GM12874 (cell line): ENCODE data around the gene WFDC9.

ENCODE experiments used
- TF ChIP-seq, protein P1 (sequence below): IDR thresholded peaks from 2 replicates; pipeline ENCODE4 v1.5.1; 2011; ENCODE audit warnings: low read depth, mild to moderate bottlenecking, control low read depth, low read length, moderate library complexity; ENCODE audit not compliant: insufficient read depth

WFDC9 gene

DNA sequence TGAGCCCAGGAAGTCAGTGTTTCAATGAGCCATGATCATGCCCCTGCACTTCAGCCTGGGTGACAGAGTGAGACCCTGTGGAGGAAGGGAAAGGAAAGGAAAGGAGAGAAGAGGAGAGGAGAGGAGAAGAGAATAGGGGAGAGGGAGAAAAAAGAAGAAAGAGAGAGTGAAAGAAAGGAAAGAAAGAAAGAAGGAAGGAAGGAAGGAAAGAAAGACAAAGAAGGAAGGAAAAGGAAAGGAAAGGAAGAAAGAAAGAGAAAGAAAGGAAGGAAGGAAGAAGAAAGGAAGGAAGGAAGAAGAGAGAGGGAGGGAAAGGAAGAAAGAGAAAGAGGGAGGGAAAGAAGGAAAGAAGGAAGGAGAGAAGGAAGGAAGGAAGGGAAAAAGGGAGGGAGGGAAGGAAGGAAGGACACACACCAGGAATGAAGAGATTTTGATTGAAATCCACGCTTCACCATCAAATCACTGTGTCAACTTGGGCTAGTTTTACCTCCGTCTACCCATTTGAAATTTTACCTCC, 66.3 kb downstream of the WFDC9 start:
- TF ChIP-seq, protein P1, sequence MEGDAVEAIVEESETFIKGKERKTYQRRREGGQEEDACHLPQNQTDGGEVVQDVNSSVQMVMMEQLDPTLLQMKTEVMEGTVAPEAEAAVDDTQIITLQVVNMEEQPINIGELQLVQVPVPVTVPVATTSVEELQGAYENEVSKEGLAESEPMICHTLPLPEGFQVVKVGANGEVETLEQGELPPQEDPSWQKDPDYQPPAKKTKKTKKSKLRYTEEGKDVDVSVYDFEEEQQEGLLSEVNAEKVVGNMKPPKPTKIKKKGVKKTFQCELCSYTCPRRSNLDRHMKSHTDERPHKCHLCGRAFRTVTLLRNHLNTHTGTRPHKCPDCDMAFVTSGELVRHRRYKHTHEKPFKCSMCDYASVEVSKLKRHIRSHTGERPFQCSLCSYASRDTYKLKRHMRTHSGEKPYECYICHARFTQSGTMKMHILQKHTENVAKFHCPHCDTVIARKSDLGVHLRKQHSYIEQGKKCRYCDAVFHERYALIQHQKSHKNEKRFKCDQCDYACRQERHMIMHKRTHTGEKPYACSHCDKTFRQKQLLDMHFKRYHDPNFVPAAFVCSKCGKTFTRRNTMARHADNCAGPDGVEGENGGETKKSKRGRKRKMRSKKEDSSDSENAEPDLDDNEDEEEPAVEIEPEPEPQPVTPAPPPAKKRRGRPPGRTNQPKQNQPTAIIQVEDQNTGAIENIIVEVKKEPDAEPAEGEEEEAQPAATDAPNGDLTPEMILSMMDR = no peak
